DMS79 treated with DMSO at 0.1 percent for 48 hours (cell line): Measurements from ENCODE around the gene CACNA2D1.
"Not testable (repeated sequence)": the region's sequence is repeated elsewhere in the genome, so short reads cannot be mapped to it uniquely, and the experiment has no call there.

Source experiments
- DNase-seq: peaks from one replicate; lab custom pipeline; 2025; lab: John Stamatoyannopoulos, UW

Gene CACNA2D1

DNA sequence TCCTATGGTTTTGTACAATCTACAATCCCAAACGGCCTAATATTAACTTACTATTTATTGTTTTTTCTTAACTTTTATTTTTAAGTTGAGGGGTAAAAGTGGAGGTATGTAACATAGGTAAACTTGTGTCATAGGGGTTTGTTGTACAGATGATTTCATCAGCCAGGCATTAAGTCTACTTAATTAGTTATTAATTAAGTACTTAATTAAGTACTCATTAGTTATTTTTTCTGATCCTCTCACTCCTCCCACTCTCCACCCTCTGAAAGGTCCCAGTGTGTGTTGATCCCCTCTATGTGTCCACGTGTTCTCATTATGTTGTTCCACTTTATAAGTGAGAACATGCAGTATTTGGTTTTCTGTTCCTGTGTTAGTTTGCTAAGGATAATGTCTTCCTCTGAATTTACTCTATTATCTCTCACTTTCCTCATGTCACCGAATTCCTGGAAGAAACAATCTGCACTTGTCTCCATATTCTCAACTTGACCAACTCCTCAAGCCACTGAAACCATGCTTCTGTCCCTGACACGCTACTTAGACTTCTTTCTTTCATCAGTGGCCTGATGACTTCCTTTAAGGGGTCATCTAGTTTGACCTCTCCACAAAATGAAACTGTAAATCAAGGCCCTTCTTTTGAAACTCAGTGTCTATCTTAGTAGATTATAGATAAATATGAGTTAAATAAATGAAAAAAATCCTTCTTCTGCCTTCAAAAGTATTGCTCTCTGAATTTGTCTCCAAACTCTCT is 9.1 kb downstream of the CACNA2D1 start:
- DNase-seq: no peak

DNA sequence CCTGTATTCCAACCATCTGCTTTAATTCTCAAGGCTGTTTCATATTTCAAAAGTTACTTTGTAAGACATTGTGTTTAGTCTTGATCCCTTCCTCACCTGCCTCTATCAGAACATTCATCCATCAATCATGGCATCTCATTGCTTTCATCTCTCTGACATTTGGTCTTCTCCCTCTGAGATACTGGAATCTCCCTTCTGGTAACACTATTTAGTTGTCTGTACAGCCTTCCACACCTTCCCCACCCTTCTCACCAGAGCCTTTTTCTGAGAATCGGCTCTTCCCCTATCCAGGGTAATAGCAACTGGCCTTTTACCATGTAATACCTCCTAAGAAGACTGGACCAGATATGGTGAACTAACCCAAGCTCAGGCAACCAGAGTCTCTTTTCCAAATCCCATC is 10.1 kb downstream of the CACNA2D1 start:
- no peak for DNase-seq

DNA sequence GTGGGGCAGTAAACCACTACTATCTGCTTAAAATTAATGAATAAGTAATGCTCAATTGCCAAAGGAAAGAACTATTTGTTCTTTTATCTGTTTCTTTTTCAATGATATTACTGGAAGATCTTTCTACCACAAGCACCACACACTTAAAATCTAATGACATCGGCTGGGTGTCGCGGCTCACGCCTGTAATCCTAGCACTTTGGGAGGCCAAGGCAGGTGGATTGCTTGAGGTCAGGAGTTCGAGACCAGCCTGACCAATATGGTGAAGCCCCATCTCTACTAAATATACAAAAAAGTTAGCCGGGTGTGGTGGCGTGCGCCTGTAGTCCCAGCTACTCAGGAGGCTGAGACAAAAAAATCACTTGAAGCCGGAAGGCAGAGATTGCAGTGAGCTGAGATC is 10.8 kb downstream of the CACNA2D1 start:
- DNase-seq: not testable (repeated sequence)

DNA sequence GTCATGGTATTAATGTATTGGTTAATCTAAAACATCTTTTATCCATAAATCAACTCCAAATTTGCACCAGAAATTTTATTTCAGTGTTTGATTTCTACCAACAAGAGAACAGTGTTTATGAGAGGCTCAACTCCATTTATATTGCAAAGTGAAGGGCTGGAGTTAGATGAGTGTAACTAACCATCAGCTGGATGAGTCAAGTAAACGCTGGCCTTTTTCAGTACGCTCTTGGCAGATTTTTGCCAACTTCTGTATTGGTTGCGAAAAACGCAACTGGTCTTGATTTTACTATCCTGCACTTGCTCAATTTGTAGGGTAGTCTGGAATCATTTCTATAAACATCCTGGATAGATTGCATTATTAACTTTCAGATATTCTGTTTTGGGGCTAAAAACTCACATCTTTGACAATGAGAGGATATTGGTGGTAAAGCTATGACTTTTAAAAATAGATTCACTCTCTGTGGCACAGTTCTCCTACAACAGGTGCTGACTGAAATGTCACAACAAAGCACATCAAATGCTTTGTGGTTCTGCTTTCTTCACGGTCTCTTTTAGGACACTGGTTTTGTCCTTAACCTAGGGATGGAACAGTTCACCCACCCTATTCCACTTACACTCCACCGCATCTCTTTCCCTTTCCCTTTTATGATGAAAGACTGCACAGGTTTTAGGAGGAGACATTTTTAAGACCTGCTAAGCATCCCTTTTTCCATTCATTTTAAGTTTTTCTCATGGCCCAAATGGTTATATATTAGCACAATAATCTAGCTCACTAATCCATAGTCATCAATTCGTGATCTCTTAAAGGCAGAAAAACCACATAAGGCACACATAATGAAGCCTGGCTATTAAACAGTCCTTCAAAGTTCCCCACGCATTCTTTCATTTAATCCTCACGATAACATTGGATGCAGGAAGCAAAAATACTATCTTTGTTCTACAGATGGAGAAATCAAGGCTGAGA is 12.8 kb downstream of the CACNA2D1 start:
- no peak for DNase-seq

DNA sequence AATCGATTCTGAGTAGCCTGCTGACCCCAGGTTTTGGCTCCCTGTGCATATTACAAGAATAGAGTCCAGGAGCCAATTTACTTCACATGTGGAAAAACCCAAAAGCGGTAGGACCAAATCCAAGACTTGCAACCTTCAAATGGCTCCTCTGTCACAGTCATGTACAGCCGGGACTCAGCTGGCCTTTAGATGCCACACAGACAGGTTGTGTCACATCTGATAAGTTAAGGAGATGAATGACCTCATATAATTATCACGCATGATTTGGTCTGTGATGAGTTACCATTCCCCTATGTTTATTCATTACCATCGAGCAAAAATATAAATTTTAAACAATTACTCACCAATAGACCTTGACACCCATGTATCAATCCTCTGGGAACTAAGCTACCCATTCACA is 14.2 kb downstream of the CACNA2D1 start:
- no peak for DNase-seq

DNA sequence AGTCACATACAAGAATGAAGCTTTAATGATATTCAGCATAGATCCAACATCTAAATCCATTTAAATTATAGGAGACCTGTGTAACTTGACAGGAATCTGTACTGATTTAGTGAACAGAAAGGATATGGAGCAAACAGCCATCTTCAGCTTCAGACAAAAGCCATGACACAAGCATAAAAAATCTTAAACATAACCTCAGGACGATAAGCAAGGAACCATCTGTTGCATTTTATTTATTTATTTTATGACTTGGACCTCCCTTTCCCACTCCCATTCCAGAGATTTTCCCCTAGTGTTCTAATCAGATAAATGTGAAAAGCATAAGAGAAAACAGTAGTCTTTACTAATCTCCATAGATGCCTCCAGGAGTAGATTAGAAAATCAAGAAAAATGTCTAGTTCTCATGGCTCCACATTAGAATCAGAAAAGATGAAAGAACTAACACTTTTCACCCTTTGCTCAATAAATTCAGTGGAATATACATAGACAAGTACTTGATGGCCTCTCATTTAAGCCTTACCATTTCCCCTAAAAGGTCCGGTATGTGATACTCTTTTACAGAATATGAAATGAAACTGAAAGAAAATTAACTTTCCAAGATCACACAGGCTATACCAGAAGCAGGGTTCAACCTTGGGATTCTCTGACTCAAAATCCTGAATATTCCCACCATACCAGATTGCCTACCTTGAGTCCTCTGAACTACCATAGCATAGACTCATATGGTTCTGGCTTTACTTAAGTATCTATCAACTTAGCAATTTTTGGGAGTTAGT is 15.2 kb downstream of the CACNA2D1 start:
- no peak for DNase-seq

DNA sequence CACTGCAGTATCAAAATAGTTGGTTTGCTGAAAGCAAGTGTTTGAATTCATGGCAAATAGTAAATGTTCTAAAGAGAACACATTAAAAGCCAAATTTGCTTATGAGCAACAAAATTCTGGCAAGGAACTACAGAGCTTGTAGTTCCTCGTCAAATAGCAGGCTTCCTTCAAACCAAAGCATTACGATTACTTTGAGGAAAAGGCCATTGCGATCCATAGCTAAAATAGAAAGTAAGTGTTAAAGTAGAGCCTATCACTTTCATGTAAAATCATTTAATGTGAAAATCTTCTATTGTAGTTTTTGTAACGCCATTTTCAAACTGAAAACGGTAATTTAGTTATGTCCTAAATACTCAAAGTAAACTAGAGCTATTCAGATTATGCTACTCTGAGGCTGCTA is 20.1 kb downstream of the CACNA2D1 start:
- DNase-seq: no peak

DNA sequence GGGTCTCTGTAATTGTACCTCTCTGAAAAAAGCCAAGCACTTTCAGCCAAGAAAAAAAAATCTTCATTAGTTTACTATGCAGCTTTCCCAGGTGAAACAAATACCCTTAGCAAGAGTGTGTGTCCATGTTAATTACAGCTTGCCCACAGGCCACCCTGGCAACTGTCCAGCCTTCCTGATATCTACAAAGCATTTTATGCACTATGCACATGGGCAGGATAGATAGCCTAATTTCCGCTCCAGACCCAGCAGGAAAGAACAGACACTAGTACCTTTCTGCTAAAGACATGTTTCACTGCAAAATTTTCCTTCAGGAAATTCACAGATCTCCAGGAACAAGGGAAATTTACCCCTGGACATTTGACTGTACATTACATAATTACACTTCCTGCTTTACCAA is 24.4 kb downstream of the CACNA2D1 start:
- DNase-seq: peak; percentile 63

DNA sequence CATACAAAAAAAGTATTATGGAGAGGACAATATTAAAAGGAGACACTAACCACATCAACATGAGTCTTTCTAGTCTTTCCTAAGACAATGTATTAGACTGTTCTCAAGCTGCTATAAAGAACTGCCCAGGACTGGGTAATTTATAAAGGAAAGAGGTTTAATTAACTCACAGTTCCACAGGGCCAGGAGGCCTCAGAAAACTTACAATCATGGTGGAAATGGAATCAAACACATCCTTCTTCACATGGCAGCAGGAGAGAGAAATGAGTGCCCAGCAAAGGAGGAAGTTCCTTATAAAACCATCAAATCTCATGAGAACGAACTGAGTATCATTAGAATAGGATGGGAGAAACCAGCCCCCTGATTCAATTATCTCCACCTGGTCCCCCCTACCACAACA is 25.7 kb downstream of the CACNA2D1 start:
- DNase-seq: no peak

DNA sequence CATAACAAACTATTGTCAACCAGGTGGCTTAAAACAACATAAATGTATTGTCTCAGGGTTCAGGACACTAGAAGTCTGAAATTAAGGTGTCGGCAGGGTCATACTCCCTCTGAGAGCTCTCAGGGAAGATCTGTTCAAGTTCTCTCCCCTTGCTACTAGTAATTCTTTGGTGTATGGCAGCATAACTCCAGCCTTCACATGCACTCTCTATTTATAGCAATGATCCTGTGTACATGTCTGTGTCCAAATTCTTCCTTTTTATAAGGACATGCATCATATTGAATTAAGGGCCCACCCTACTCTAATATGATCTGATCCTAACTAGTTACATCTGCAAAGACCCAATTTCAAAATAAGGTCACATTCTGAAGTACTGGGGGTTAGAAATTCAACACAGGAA is 27.2 kb downstream of the CACNA2D1 start:
- no peak for DNase-seq

DNA sequence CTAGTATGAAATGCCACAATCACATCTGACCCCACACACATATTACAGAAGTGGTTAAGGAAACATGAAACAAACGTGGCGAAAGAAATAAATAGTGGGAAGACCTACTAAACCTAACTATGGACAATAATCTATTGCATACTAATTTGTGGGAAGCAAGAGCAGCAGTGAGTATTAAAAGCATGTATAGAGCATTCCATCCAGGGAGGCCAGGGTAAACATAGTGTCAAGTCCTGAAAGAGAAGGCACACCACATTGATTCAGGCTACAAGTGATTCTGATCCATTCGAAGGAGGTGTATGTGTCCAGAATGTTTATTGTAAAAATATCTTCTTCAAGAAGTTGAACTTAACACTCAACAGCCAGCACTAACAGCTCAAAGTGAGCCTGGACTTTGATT is 29.2 kb downstream of the CACNA2D1 start:
- DNase-seq: no peak

DNA sequence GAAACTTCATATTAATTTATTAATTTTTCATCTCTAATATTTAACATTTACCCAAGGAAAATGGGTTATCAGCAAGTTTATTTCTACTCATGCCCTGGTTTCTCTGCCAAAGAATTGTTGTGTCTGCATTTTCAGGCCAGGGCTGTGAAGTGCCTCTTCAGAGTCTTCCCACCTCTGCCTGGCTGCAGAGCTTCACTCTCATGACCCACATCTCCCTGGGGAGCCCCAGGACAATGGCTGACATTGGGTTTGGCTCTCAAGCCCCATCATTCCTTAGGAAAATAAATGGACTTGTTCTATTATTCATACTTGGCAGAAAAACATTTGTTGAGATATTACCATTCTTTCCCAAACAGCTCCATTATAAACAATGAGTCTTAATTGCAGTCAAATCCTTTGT is 30.3 kb downstream of the CACNA2D1 start:
- DNase-seq: peak; percentile 90

DNA sequence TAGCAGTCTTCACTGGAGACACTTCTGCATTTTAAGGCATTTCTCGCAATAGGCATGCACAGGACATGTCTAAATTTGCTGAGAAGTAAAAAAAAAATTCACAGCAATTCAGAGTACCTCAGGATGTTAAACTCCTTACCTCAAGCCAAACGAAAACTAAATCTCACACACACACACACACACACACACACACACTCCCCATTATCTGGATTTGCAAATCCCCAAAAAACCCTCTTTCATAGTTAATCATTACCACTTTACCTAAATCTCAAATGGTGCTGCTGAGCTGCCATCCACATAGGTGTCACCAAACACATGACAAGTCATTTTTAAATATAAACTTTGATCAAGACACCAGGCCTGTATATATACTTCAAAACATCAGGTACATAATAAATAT is 31.8 kb downstream of the CACNA2D1 start:
- no peak for DNase-seq

DNA sequence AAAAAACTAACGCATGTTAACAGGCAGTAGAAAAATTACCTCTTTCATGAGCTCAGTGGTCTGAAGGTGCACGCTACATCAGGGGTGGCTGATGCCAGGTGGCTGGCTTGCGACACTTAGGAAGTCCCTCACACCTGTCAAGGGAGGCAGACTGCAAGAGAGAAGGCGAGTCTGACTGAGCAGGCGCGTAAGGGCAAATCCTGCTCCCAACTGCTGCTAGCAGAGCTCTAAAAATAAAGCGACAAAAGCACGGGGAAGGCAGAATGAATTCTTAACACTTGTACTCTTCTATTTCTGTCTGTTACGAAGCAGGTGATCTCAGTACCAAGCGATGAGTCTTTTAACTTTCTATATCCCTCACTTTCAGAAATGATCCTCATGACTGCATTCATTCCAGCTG is 33.1 kb downstream of the CACNA2D1 start:
- peak; percentile 76 for DNase-seq

DNA sequence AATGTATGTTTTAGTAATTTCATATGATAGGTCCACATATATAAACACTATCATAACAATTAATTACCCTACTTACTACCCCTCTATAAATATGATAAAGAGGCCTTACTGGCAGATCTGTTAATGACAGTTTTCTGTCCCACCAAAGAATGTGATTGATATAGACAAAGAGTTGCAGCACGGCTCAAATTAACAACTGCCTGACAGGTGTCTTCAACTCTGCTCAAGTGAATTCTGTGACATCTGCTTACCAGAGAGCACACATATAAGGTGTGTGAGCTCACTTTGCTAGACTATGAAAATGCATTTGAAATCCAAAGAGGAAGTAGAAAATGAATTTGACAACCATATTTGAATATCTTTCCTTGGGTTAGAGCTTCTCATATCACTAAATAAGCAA is 36.6 kb downstream of the CACNA2D1 start:
- no peak for DNase-seq

DNA sequence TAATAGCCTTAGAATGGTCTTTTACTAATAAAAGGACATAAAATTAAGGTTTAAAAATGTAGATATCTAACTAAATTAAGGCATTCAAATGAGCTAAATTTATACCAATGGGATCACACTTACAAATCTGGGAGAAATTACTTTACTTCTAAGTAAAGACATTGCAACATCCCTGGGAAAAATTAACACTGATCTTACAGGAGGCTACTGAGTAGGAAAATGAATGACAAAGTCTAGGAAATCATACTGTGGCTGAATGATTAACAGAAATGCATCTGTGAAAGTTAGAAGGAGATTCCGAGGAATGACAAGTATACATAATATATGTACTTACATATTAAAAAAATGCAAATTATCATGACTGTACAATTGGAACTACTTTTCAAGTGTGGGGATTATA is 38.3 kb downstream of the CACNA2D1 start:
- no peak for DNase-seq

DNA sequence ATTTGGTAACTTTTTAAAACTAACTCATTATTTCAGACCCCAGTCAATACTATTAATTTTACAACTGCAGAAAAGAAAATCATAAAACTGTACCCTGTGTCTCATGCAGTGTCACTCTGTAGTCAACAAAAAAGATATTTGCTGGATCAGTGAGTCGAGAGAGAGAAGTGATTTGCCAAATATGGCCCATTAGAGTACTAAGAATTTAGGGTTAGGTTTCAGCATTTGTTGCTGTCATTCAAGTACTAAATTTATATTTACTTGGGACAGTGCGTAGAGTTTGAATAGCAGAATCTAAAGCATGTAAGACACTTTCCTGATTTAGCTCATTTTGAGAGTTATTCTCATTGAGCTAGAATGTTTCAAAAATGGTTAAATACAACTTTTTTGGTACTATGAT is 38.9 kb downstream of the CACNA2D1 start:
- DNase-seq: no peak

DNA sequence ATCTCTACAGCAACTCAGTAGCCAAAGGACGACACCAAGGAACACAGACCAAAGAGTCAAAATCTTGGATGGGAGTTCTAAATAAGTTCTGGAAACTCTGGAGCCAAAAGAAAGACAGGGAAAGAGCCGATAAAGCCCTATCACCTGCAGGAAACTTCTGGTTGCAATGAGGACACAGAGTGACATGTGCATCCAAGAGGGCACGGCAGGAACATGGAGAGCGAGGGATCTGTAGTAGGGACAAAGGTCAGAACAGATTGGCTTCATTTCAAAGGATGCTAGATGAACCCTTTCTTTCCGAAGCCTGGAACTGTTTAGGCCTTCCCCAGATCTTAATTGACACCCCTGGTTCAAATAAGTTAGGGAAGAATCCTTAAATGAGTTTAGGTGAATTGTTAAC is 39.5 kb downstream of the CACNA2D1 start:
- no peak for DNase-seq

DNA sequence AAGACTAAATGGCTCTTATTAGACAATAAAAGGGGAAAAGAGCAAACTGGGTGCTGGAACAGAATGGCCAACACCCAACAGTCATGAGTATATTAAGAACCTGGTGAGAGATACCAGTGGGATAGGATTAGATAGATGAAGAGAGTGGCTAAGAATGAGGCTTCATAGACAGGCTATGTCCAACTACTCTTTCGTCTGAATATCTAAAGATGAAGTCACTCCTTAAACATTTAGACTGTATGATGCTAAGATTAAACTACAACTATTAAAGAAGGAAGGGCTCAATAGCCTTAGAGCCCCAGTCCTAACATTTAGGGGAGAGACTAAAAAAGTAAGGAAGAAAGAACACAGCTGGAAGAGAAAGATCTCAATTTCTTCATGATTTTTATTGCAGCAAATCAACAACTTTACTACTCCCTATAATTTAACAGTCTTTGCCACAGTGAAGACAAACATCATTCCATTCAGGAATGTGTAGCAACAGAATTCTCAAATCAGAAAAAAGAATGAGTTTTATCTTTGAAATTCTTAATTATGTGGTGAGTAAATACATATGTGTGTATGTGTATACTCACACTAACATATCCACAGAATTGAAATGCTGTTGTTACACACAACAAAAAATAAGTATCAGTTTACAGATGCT is 45.6 kb downstream of the CACNA2D1 start:
- no peak for DNase-seq

DNA sequence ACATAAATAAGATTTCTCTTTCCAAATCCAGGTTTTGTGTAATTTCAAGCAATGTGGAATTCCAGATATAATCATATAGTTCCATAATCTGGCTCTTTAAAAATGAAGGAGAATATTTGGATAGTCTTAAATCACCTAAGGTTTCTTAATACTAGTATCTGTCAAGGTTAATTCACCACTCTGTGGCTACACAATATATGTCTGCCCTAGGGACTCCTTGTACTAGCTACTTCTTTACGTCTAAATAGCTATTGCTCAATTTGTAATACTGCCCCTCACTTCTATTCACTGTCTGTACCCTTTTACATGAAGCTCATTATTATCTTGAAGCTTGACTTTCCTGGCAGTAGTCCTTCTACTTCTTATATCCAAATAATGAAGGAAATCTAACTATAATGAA is 47.2 kb downstream of the CACNA2D1 start:
- DNase-seq: no peak

DNA sequence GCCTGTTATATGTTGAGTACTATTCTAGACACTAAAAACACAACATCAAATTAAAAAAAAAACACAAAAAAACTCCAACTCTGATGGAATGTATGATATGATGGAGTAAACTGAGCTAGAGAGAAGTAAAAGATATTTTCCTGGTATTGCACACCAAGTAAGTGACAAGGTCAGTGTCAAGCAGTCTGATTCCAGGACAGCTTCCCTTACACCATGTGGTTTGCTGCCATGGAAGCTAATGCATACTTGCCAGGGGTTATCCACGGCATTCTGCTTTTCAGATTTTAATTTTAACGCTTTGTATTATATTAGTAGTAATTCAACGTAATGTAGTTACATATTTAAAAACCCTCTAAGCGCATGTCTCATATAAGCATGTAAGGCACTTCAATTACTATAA is 48.4 kb downstream of the CACNA2D1 start:
- DNase-seq: no peak

DNA sequence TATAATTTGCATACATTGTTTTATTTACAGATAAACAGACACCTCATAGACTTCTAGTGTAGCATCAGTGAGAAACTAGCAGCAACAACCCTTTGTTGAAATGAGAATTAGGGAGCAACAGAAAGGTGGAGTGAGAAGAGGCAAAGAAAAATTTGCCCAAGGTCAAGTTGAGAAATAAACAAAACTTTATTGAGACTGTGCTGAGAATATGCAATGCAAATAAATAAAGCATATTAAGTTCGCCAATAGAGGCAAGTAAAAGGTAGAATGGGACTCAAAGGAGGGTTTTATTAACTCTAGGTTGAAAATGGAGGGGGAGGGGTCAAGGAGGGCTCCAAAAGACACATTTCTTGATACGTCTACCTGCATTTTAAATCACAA is 49.7 kb downstream of the CACNA2D1 start:
- no peak for DNase-seq
